Activated T-cell treated with anti-CD3 and anti-CD28 coated beads for 4 hours (primary cell): ENCODE data around the gene PHF5A.

Source experiments
- DNase-seq: peaks from one replicate; pipeline ENCODE4 v3.0.0-alpha.2; 2020

PHF5A gene

DNA sequence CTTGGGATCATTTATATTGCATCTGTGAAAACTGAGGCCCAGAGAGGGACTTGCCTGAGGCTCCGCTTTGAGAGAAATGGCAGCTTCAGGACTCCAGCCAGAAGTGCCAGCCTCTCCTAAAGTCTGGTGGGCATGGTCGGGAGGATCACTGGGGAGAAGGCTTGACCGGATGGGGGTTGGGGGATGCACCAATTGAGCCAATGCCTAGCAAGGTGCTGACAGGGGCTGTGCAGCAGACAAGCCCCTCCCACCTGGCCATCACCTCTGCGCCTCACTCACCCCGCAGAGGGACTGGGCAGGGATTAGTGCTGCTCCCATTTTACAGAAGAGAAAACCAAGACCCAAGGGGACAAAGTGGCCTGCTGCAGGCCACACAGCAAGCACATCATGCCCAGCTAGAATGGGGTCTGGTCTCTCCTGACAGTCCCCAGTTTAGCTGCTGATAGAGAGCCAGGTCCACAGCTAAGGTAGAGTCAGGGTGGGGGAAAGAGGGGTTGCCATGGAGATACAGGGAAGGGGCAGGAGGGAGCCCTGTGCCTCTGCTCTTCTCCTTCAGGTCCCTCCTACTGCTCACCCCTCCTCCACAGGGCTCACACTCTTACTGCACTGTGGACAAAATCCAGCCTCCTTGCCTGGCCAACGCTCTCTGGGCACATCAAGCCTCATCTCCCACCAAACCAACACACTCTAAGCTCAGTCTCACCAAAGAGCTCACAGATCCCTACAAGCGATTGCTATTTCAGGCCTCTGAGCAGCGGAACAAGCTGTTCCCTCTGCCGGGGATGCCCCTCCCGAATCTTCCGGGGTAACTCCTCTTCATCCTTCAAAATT, 57.3 kb downstream of the PHF5A start:
- no peak for DNase-seq

DNA sequence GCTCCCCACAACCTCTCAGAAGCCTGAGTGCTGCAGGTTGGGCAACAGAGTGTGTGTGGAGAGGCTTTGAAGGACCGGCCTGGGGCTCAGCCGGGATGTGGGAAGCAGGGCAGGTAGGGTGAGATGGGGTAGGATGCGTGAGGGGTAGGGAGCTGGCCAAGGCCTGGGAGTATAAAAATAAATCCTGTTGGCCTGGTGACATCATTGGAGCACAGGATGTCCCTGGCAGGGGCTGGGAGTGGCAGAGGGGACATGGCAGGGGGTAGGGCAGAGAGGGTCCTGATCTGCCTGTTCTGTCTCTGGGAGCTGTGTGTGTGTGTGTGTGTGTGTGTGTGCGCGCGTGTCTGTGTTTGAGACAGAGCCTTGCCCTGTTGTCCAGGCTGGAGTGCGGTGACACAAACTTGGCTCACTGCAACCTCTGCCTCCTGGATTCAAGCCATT, 58.2 kb downstream of the PHF5A start:
- no peak for DNase-seq
